Endothelial cell of umbilical vein (primary cell): ENCODE data around the gene SPEF2.

Experiments used
- FOS ChIP-seq: IDR thresholded peaks from 2 replicates; pipeline ENCODE4 v1.6.1; 2011; ENCODE audit warnings: mild to moderate bottlenecking, low read length, moderate library complexity, borderline replicate concordance; ENCODE audit not compliant: insufficient read depth
- JUN ChIP-seq: IDR thresholded peaks from 2 replicates; pipeline ENCODE4 v1.6.1; 2011; ENCODE audit warnings: borderline replicate concordance, low read depth; ENCODE audit not compliant: insufficient read length, insufficient read depth
- MAX ChIP-seq: IDR thresholded peaks from 2 replicates; pipeline ENCODE4 v1.6.1; 2011; ENCODE audit not compliant: insufficient read depth, insufficient read length
- MYC ChIP-seq: IDR thresholded peaks from one replicate; pipeline ENCODE4 v1.6.1; 2011; ENCODE audit warnings: mild to moderate bottlenecking, low read depth, low read length
- POLR2A ChIP-seq: IDR thresholded peaks from 2 replicates; pipeline ENCODE4 v1.6.1; 2012; ENCODE audit warnings: low read depth, mild to moderate bottlenecking, control low read depth, low read length
- POLR2AphosphoS5 ChIP-seq: IDR thresholded peaks from 2 replicates; pipeline ENCODE4 v1.6.1; 2012; ENCODE audit warnings: low read depth, mild to moderate bottlenecking, control low read depth, low read length, moderate library complexity; ENCODE audit not compliant: insufficient read depth
- TF ChIP-seq, protein P1 (sequence below), 2 donors: IDR thresholded peaks; 1 replicate in 1 of 2; 2 replicates in 1 of 2; pipeline ENCODE4 v1.5.1; 2011; ENCODE audit warnings: low read length in 2 of 2, mild to moderate bottlenecking in 2 of 2, moderate library complexity in 2 of 2, control low read depth in 1 of 2, inconsistent platforms in 1 of 2, low read depth in 1 of 2; ENCODE audit not compliant: insufficient read depth in 1 of 2; ENCODE audit errors: extremely low read depth in 1 of 2

- TF ChIP-seq POLR2A, result no peak
- TF ChIP-seq MAX, result no peak
- TF ChIP-seq, protein P1, sequence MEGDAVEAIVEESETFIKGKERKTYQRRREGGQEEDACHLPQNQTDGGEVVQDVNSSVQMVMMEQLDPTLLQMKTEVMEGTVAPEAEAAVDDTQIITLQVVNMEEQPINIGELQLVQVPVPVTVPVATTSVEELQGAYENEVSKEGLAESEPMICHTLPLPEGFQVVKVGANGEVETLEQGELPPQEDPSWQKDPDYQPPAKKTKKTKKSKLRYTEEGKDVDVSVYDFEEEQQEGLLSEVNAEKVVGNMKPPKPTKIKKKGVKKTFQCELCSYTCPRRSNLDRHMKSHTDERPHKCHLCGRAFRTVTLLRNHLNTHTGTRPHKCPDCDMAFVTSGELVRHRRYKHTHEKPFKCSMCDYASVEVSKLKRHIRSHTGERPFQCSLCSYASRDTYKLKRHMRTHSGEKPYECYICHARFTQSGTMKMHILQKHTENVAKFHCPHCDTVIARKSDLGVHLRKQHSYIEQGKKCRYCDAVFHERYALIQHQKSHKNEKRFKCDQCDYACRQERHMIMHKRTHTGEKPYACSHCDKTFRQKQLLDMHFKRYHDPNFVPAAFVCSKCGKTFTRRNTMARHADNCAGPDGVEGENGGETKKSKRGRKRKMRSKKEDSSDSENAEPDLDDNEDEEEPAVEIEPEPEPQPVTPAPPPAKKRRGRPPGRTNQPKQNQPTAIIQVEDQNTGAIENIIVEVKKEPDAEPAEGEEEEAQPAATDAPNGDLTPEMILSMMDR (IDR thresholded peaks at IDR 0.05; ENCODE audit: extremely low read depth in 1 of 2, insufficient read depth in 1 of 2, low read depth in 1 of 2, low read length in 2 of 2), result no peak
- TF ChIP-seq JUN, result no peak
- TF ChIP-seq FOS, result no peak
- TF ChIP-seq POLR2AphosphoS5, result no peak
- TF ChIP-seq MYC, result no peak
Measured at GRCh38 chr5:35679357-35679756, 61.7 kb downstream of the SPEF2 start.
